GM10266 (cell line): ENCODE measurements around the gene LGI2.

ENCODE experiments used
- DNase-seq: peaks from one replicate; pipeline ENCODE4 v3.0.0; 2012; ENCODE audit errors: extremely low spot score
- TF ChIP-seq, protein P1 (sequence below): IDR thresholded peaks from 2 replicates; pipeline ENCODE4 v1.5.1; 2012; ENCODE audit warnings: mild to moderate bottlenecking, low read depth; ENCODE audit not compliant: control insufficient read depth, insufficient read depth; ENCODE audit errors: missing control alignments

The LGI2 gene

DNA sequence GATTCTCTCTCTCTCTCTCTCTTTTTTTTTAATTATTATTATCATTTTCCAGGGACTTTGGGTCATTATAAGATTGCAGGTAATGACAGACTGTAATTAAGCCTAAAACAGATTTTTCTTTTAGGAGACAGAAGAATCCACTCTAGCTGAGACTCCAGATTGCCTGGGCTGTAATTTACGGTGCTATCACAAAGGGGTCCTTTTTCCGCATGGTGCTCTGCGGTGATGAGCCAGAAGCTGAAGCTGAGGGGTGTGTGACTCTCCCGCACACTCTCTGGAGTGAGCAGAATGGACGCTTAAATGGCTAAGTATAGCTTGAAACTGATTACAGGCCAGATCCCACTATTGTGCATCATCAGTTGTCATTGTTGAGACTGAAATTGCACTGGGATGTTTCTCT is 50.0 kb downstream of the LGI2 start:
- no peak for DNase-seq
- TF ChIP-seq, protein P1, sequence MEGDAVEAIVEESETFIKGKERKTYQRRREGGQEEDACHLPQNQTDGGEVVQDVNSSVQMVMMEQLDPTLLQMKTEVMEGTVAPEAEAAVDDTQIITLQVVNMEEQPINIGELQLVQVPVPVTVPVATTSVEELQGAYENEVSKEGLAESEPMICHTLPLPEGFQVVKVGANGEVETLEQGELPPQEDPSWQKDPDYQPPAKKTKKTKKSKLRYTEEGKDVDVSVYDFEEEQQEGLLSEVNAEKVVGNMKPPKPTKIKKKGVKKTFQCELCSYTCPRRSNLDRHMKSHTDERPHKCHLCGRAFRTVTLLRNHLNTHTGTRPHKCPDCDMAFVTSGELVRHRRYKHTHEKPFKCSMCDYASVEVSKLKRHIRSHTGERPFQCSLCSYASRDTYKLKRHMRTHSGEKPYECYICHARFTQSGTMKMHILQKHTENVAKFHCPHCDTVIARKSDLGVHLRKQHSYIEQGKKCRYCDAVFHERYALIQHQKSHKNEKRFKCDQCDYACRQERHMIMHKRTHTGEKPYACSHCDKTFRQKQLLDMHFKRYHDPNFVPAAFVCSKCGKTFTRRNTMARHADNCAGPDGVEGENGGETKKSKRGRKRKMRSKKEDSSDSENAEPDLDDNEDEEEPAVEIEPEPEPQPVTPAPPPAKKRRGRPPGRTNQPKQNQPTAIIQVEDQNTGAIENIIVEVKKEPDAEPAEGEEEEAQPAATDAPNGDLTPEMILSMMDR, result no peak

- TF ChIP-seq, protein P1, result peak; percentile 73
- peak; percentile 63 for DNase-seq
Measured at GRCh38 chr4:24980064-24980690, 50.6 kb downstream of the LGI2 start.

DNA sequence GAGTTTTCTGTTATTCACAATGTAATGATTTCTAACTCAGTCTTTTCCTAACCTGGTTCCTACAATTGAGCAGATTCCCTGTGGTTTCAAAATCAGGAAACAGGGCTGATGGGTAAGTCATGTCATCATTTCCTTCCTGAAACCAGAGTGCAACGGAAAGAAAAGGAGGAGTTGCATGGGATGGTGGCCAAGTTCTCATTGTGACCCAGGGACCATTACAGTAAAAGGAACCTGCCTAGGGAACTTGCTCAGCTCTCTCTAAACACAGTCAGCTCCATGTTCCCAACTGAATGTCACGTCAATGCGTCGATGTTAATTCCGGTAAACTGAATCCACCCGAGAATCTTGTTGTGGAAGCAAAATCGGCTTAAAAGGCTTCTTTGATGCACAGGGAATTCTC is 51.2 kb downstream of the LGI2 start:
- TF ChIP-seq, protein P1, result no peak

GRCh38 chr4:24978291-24979075 is 52.3 kb downstream of the LGI2 start:
- TF ChIP-seq, protein P1, result no peak
- no peak for DNase-seq

More for the DNA sequence above, 51.2 kb downstream of the LGI2 start:
- no peak for DNase-seq

- no peak for DNase-seq
- TF ChIP-seq, protein P1, result no peak
Measured at GRCh38 chr4:24975510-24975909, 55.2 kb downstream of the LGI2 start.

- TF ChIP-seq, protein P1, result no peak
- DNase-seq, result no peak
Measured at GRCh38 chr4:24973747-24974601, 56.8 kb downstream of the LGI2 start.

- TF ChIP-seq, protein P1, result no peak
- DNase-seq, result no peak
Measured at GRCh38 chr4:24973404-24973746, 57.4 kb downstream of the LGI2 start.
